ENCODE results near the gene PHACTR3. TPM values are rescaled to one million over a fixed set of nuclear protein-coding genes. Genes with fewer than 3 reads are reported as not detected.

Gene PHACTR3
- total and polyA plus RNA-seq, 2 donors (not counting 3 experiments of a cell fraction or from before 2014, with no cell fraction given) = not detected

- TF ChIP-seq FOS (IDR thresholded peaks at IDR 0.05; ENCODE audit: borderline replicate concordance, insufficient read depth, low read length) = no peak
- FAIRE-seq = no peak
- Histone ChIP-seq H3K27me3 (ENCODE audit: control insufficient read depth in 2 of 2, insufficient read depth in 2 of 2, low read length in 2 of 2) (no peaks in the 10 kb centered on the region), H3K9ac (replicated peaks; ENCODE audit: extremely low read depth, insufficient read depth, low read length) (no peak overlapping the region), H3K4me1 (ENCODE audit: control insufficient read depth, extremely low read depth, insufficient read depth, low read length) (no peaks in the 10 kb centered on the region), H3K4me3 (replicated peaks in 1 of 3; ENCODE audit: insufficient read depth in 1 of 3, low read depth in 1 of 3, low read length in 3 of 3) (no peak overlapping the region), H3K4me2 (ENCODE audit: insufficient read depth, low read length) (no peak overlapping the region), H3K9me1 (replicated peaks; ENCODE audit: control insufficient read depth, extremely low read depth, insufficient read depth, low read length) (no peaks in the 10 kb centered on the region), H3K36me3 (ENCODE audit: control insufficient read depth in 2 of 2, extremely low read depth in 1 of 2, insufficient read depth in 2 of 2, low read length in 2 of 2) (no peaks in the 10 kb centered on the region), H2AFZ (ENCODE audit: low read depth, low read length) (no peak overlapping the region), H3K9me3 (replicated peaks; ENCODE audit: control insufficient read depth, insufficient read depth, low read length) (no peaks in the 10 kb centered on the region), H3K27ac (ENCODE audit: insufficient read depth, low read depth, low read length) (no peak overlapping the region), H3K79me2 (ENCODE audit: control insufficient read depth, insufficient read depth, low read length) (no peaks in the 10 kb centered on the region), H4K20me1 (replicated peaks; ENCODE audit: control insufficient read depth, extremely low read depth, insufficient read depth, low read length) (no peaks in the 10 kb centered on the region)
- intact Hi-C loops (cut with micrococcal nuclease) = no loop called here
- ChIA-PET POLR2A (no interaction called here), CTCF (no interaction called here)
- BruUV-seq (replicated peaks) = no TSS peak
- DNase-seq (ENCODE audit: low read depth, low spot score) = no peak
- dilution Hi-C loops (cut with MboI; ENCODE audit: extremely low pct_ligation_motif_present, low sequenced_read_pairs) = no loop called here
Measured at GRCh38 chr20:59736366-59736765, 132.0 kb downstream of the PHACTR3 start.

GRCh38 chr20:59737073-59737666 is 132.8 kb downstream of the PHACTR3 start:
- DNase-seq (ENCODE audit: low read depth, low spot score) (no peak), FAIRE-seq (no peak)
- Histone ChIP-seq H3K9me1 (replicated peaks; ENCODE audit: control insufficient read depth, extremely low read depth, insufficient read depth, low read length) (no peaks in the 10 kb centered on the region), H3K79me2 (ENCODE audit: control insufficient read depth, insufficient read depth, low read length) (no peaks in the 10 kb centered on the region), H3K36me3 (ENCODE audit: control insufficient read depth in 2 of 2, extremely low read depth in 1 of 2, insufficient read depth in 2 of 2, low read length in 2 of 2) (no peaks in the 10 kb centered on the region), H3K27me3 (ENCODE audit: control insufficient read depth in 2 of 2, insufficient read depth in 2 of 2, low read length in 2 of 2) (no peaks in the 10 kb centered on the region), H3K4me2 (ENCODE audit: insufficient read depth, low read length) (no peak overlapping the region), H3K9me3 (replicated peaks; ENCODE audit: control insufficient read depth, insufficient read depth, low read length) (no peaks in the 10 kb centered on the region), H3K4me3 (replicated peaks in 1 of 3; ENCODE audit: insufficient read depth in 1 of 3, low read depth in 1 of 3, low read length in 3 of 3) (no peak overlapping the region), H3K4me1 (ENCODE audit: control insufficient read depth, extremely low read depth, insufficient read depth, low read length) (no peaks in the 10 kb centered on the region), H3K27ac (ENCODE audit: insufficient read depth, low read depth, low read length) (no peak overlapping the region), H2AFZ (ENCODE audit: low read depth, low read length) (no peak overlapping the region), H3K9ac (replicated peaks; ENCODE audit: extremely low read depth, insufficient read depth, low read length) (no peak overlapping the region), H4K20me1 (replicated peaks; ENCODE audit: control insufficient read depth, extremely low read depth, insufficient read depth, low read length) (no peaks in the 10 kb centered on the region)
- POLR2A ChIA-PET = no interaction called here
- CTCF ChIA-PET = no interaction called here
- TF ChIP-seq CTCF (IDR thresholded peaks at IDR 0.05; ENCODE audit: extremely low read depth in 1 of 2, insufficient read depth in 1 of 2, low read depth in 1 of 2, low read length in 2 of 2) = no peak
- TF ChIP-seq GATA2 (IDR thresholded peaks at IDR 0.05; ENCODE audit: insufficient read depth, insufficient read length, low read depth, low read length) = no peak
- TF ChIP-seq JUN (IDR thresholded peaks at IDR 0.05; ENCODE audit: borderline replicate concordance, insufficient read depth, insufficient read length, low read depth) = no peak
- no peak for TF ChIP-seq MAX (IDR thresholded peaks at IDR 0.05; ENCODE audit: insufficient read depth, insufficient read length)
- no peak for TF ChIP-seq MYC (IDR thresholded peaks at IDR 0.05; ENCODE audit: low read depth, low read length)
- no peak for TF ChIP-seq EZH2 (IDR thresholded peaks at IDR 0.05; ENCODE audit: borderline replicate concordance, low read depth, low read length, severe bottlenecking)
- no peak for TF ChIP-seq FOS (IDR thresholded peaks at IDR 0.05; ENCODE audit: borderline replicate concordance, insufficient read depth, low read length)
- TF ChIP-seq POLR2A (IDR thresholded peaks at IDR 0.05; ENCODE audit: low read depth, low read length) = no peak
- TF ChIP-seq POLR2AphosphoS5 (IDR thresholded peaks at IDR 0.05; ENCODE audit: insufficient read depth, low read depth, low read length) = no peak
- dilution Hi-C loops (cut with MboI; ENCODE audit: extremely low pct_ligation_motif_present, low sequenced_read_pairs) = no loop called here
- intact Hi-C loops (cut with micrococcal nuclease) = no loop called here
- BruUV-seq (replicated peaks) = no TSS peak
